ENCODE results near the gene SLC6A7.

- TF ChIP-seq CTCF (IDR thresholded peaks at IDR 0.05): no peak
- TF ChIP-seq ZFX (IDR thresholded peaks at IDR 0.05; ENCODE audit: borderline replicate concordance): no peak
Observed at GRCh38 chr5:150184990-150185912, 4.6 kb upstream of the SLC6A7 start.

Data from 22Rv1 (cell line).